PFSK-1 (cell line): ENCODE measurements around the gene OR52R1.

Experiments
- FOXP2 ChIP-seq: optimal IDR thresholded peaks from 2 replicates; pipeline ENCODE3; 2011; ENCODE audit warnings: borderline replicate concordance, control low read depth, inconsistent platforms; ENCODE audit not compliant: insufficient read depth; ENCODE audit errors: extremely low read length, extremely low read depth
- POLR2AphosphoS5 ChIP-seq: IDR thresholded peaks from 2 replicates; pipeline ENCODE4 v1.6.1; 2012; ENCODE audit warnings: low read depth, mild to moderate bottlenecking, control low read depth, low read length, moderate library complexity
- REST ChIP-seq, 2 experiments: IDR thresholded peaks; 2 replicates each; pipeline versions ENCODE4 v1.6.1 to v1.8.0; 2011 to 2012; ENCODE audit warnings: low read depth in 2 of 2, low read length in 2 of 2, control low read depth in 1 of 2, inconsistent platforms in 1 of 2, mild to moderate bottlenecking in 1 of 2, moderate library complexity in 1 of 2; ENCODE audit not compliant: insufficient read depth in 1 of 2
- SIN3A ChIP-seq: IDR thresholded peaks from 2 replicates; pipeline ENCODE4 v1.6.1; 2012; ENCODE audit warnings: mild to moderate bottlenecking, low read length, moderate library complexity, borderline replicate concordance; ENCODE audit not compliant: insufficient read depth
- TAF1 ChIP-seq: IDR thresholded peaks from 2 replicates; pipeline ENCODE4 v1.6.1; 2012; ENCODE audit warnings: low read length, control low read depth, borderline replicate concordance; ENCODE audit not compliant: insufficient read depth

OR52R1 gene

GRCh38 chr11:4830909-4831308, 26.7 kb upstream of the OR52R1 start:
- TF ChIP-seq TAF1 (no peak), POLR2AphosphoS5 (no peak), REST (IDR thresholded peaks at IDR 0.05; ENCODE audit: insufficient read depth in 1 of 2, low read depth in 2 of 2, low read length in 2 of 2) (no peak), FOXP2 (no peak), SIN3A (no peak)

GRCh38 chr11:4830346-4830745, 26.2 kb upstream of the OR52R1 start:
- TF ChIP-seq FOXP2 = no peak
- TF ChIP-seq SIN3A = no peak
- no peak for TF ChIP-seq TAF1
- no peak for TF ChIP-seq REST (IDR thresholded peaks at IDR 0.05; ENCODE audit: insufficient read depth in 1 of 2, low read depth in 2 of 2, low read length in 2 of 2)
- TF ChIP-seq POLR2AphosphoS5 = no peak

- no peak for TF ChIP-seq FOXP2
- no peak for TF ChIP-seq TAF1
- no peak for TF ChIP-seq REST (IDR thresholded peaks at IDR 0.05; ENCODE audit: insufficient read depth in 1 of 2, low read depth in 2 of 2, low read length in 2 of 2)
- no peak for TF ChIP-seq POLR2AphosphoS5
- TF ChIP-seq SIN3A = no peak
Observed at GRCh38 chr11:4826425-4826824, 22.2 kb upstream of the OR52R1 start.

GRCh38 chr11:4825132-4825531, 21.0 kb upstream of the OR52R1 start:
- TF ChIP-seq FOXP2 = no peak

- no peak for TF ChIP-seq FOXP2
- TF ChIP-seq SIN3A = no peak
Observed at GRCh38 chr11:4821021-4821420, 16.8 kb upstream of the OR52R1 start, which contains the start of gene OR51F2. Gene OR51F2, plus strand, starts transcription at chr11:4821321. Its CDS starts 101 bp downstream, at chr11:4821422.

GRCh38 chr11:4809246-4809645, 5.1 kb upstream of the OR52R1 start:
- TF ChIP-seq SIN3A = no peak
- TF ChIP-seq TAF1 = no peak
- no peak for TF ChIP-seq FOXP2
- no peak for TF ChIP-seq REST (IDR thresholded peaks at IDR 0.05; ENCODE audit: insufficient read depth in 1 of 2, low read depth in 2 of 2, low read length in 2 of 2)
- no peak for TF ChIP-seq POLR2AphosphoS5
